ENCODE data around the gene ETV6.
"Not testable (repeated sequence)": the region's sequence is repeated elsewhere in the genome, so short reads cannot be mapped to it uniquely, and the experiment has no call there.

The ETV6 gene

DNA sequence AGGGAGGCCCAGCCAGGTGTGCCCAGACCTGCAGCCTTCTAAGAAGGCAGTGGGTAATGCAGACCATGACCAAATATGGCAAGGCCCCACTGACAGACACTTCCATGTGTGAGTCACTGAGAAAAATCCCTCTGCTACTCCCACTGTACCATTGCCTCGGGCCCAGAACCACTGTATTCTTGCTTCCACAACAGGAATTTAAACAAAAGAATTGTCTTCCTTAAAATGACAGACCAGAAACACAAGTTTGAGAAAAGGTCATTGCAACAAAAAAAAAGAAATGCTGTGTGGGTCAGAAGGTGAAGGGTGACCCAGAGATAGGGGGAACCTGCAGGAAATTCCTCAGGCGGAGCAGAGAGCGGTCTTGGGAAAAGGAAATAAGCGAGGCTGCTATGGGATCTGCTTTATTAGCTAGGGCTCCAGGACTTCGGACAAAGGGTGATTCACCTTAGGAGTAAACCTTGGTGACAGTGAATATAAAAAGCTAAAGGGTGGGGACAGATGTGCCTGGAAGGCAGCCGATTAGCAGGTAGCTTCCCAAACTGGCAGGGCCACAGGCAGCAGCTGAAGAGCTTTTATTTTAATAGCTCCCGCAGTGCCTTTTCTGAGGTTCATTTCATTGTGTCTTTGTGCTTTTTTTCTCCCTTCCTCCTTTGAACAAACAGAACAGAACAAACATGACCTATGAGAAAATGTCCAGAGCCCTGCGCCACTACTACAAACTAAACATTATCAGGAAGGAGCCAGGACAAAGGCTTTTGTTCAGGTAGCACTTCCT, 236.0 kb downstream of the ETV6 start:
- DNase-seq (ENCODE audit: low spot score) = no peak

DNA sequence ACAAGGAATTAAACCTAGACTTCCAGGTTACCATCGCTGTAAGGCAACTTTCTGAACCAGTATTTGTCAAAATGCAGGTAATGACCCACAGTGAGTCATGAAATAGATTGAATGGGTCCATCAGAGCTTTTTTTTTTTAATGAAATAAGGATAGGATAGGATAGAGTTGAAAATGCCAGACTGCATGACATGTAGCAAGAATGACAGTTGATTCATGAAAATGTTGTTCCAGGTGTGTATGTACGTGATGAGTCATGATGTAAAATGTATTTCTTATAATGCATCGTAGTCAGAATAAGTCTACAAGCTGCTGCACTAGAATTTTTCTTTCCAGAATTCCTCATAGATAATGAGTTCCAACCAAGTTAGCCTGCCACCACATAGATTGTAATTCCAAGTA, 236.9 kb downstream of the ETV6 start:
- DNase-seq (ENCODE audit: low spot score) = no peak

GRCh38 chr12:11888029-11888428, 238.6 kb downstream of the ETV6 start:
- DNase-seq (ENCODE audit: low spot score) = no peak

- no peak for DNase-seq (ENCODE audit: low spot score)
Measured at GRCh38 chr12:11891346-11891745, 241.9 kb downstream of the ETV6 start.

DNA sequence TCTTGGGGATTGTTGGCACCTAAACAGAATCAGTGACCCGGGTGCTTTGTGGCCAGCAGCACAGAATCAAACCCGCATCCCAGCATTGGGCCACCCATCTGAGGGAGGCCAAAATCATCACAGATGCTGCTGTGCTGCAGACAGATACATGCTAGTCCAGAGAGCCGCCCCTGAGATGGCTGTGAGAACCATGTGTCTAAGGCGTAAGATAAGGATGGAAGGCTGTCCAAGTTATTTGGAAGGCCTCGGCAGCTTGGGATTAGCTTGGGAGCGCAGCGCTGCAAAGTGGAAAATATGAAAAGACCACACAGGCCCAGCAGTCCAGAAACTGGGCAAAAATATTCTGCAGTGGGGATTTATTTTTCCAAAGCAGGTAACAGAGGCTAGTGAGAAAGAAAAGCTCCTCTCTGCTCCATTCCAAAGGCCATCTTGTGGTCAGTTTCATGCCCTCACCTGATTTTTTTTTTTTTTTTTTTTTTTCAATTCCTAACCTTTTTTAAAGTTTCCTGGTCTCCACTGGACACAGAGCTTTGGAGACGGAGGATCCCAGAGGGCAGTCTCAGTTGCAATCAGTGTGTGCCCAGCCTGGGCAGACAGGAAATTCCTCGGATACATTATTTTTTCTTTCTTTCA, 242.4 kb downstream of the ETV6 start:
- no peak for DNase-seq (ENCODE audit: low spot score)

DNA sequence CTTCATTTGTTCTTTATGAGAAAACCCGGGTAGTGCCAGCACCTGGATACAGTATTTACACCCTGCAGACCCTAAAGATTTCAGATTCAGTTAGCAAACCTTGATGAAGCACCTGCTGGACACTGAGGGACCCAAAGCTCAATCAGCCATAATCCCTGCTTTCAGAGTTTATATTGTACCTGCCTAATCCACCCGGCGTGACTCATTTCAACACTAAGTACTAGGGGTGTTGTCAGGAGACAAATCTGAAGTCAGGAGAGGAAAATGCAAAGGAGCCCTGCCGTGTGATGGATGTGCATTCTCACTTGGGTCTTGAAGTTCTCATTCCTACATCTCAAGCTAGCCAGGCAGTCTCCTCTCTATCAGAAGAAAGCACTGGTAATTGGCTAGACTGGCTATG, 244.5 kb downstream of the ETV6 start:
- DNase-seq (ENCODE audit: low spot score) = no peak

DNA sequence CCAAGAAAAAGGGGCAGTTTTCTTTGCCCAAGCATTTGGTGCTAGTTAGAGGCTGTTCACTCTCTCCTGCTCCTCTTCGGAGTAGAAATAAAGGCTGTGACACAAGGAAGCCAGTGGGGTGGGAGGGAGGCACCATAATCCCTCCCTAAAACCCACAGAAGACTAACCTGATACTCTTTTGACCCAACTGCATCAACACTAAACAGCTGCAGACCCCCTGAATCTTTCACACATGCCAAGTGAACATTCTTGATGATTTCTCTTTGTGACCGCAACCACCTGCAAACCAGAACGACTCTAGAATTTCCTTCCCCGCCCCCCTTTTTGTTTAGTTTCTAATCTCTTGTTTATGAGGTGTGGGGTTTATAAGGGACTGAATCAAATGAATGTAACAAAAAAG, 245.4 kb downstream of the ETV6 start:
- no peak for DNase-seq (ENCODE audit: low spot score)

DNA sequence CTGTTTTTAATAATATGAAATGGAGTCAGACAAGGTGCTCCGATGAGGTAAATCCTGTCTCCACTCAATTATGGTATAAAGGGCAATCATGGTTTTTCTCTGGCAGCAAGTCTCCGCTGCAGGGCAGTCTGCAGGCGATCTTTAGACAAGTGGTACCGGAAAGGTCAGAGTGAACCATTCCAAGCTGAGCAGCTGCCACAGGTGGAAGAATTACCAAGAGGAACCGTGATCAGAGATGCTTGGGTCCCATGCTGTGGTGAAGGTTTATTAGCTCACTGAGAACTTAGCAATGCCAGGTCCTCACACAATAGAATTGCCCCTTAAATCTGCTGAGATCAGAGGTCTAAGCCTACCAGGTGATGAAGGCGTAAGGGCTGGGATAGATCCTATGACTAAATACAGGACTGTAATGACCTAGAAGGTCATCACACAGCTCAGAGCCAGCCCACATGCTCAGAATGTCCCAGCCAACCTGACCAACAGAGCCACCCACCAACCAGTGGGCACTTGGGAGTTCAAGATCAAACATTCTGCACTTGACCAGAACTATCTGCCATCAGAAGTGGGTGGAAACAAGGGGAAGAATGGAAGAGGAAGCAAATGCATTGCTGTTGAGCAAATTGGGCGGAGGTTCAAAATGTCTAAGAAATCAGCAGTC, 246.1 kb downstream of the ETV6 start:
- DNase-seq (ENCODE audit: low spot score) = no peak

- no peak for DNase-seq (ENCODE audit: low spot score)
Measured at GRCh38 chr12:11896417-11896929, 247.0 kb downstream of the ETV6 start.

- no peak for DNase-seq (ENCODE audit: low spot score)
Measured at GRCh38 chr12:11897923-11898322, 248.4 kb downstream of the ETV6 start.

- DNase-seq (ENCODE audit: low spot score) = no peak
Measured at GRCh38 chr12:11901701-11902524, 252.4 kb downstream of the ETV6 start.

GRCh38 chr12:11902525-11902875, 253.0 kb downstream of the ETV6 start:
- DNase-seq (ENCODE audit: low spot score) = no peak

GRCh38 chr12:11904124-11904523, 254.7 kb downstream of the ETV6 start:
- no peak for DNase-seq (ENCODE audit: low spot score)

- no peak for DNase-seq (ENCODE audit: low spot score)
Measured at GRCh38 chr12:11905534-11905933, 256.1 kb downstream of the ETV6 start.

DNA sequence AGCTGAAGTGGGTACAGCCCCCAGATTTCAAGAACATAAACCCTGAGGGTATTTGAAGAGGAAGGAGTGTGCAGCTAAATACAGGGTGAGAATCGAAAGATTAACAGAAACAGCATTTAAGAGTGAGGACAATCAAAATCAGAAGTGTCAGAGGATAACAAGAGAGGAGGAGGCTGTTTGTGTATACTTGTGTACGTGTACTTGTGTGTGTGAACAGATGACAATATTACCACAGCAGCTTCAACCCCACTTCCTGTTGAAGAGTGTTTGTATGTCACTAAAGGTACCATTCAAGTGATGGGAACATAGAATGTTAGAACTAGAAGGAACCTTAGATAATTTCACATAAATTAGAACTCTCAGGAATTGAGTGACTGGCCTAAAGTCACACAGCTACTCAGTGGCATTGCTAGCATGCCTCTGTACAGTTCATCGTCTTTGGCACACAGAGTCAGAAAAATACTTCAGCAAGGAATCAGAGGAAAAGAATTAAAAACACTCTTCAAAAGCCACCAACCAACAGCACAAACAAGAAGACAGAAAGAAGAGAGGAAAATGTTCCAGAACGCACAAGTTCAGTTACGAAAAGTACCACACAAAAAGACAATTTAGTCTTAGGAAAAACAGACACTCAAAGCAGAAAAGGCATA, 256.9 kb downstream of the ETV6 start:
- no peak for DNase-seq (ENCODE audit: low spot score)

DNA sequence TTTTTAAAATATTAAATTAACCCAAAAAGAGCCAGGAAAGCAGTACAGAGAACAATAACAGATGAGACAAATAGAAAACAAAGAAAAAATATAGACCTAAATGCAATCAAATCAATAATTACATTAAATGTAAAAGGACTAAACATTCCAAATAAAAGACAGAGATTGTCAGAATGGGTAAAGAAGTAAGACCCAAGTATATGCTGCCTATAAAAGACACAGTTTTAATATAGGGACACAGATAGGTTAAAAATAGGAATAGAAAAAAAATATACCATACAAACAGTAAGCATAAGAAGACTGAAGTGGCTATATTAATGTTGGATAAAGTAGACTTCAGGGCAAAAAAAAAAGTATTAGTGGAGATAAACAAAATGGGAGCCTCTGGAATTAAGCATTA, 258.2 kb downstream of the ETV6 start:
- no peak for DNase-seq (ENCODE audit: low spot score)

- not testable (repeated sequence) for DNase-seq (ENCODE audit: low spot score)
Measured at GRCh38 chr12:11909406-11909805, 259.9 kb downstream of the ETV6 start.

DNA sequence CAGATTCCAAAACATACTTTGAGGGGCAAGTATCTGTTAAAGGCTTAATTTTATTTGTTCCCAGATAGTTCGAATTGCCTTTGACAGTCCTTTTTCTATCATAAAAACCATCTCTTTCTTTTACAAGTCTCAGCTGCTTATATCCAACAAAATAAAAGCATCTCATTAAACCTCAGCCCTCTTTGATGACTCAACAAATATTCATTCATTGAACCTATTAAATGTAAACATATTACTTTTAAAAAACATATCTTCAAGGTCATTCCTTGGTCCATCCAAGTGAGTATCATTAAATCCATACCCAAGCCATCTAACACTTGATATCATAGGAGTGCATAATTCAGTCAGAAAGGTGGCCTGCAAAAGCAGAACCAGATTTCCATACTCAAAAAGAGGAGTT, 266.6 kb downstream of the ETV6 start:
- no peak for DNase-seq (ENCODE audit: low spot score)

- DNase-seq (ENCODE audit: low spot score) = no peak
Measured at GRCh38 chr12:11916771-11917170, 267.3 kb downstream of the ETV6 start.

GRCh38 chr12:11917501-11917900, 268.0 kb downstream of the ETV6 start:
- DNase-seq (ENCODE audit: low spot score) = no peak

DNA sequence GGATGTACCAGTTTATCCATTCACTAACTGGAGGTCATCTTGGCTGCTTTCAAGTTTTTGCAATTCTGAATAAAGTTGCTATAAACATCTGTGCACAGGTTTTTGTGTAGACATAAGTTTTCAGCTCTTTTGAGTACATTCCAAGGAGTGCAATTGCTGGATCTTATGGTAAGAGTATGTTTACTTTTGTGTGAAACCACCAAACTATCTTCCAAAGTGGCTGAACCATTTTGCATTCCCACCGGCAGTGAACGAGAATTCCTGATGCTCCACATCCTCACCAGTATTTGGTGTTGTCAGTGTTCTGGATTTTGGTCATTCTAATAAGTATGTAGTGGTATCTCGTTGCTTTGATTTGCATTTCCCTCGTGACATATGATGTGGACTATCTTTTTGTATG, 270.8 kb downstream of the ETV6 start:
- DNase-seq (ENCODE audit: low spot score) = no peak

- no peak for DNase-seq (ENCODE audit: low spot score)
Measured at GRCh38 chr12:11922361-11922760, 272.9 kb downstream of the ETV6 start.

Data from CD4-positive, alpha-beta T cell treated with Interleukin-6 at 100 ng/mL for 8 hours (primary cell).